Mammary epithelial cell (primary cell): ENCODE measurements around the gene MEIKIN.

Experiments used
- CTCF ChIP-seq, 2 donors: IDR thresholded peaks in 1 of 2; conservative IDR thresholded peaks in 1 of 2; 2 replicates each; pipeline ENCODE4 v1.5.1; 2011 to 2012; ENCODE audit warnings: inconsistent platforms in 2 of 2, low read length in 2 of 2, mild to moderate bottlenecking in 2 of 2, control low read depth in 1 of 2, low read depth in 1 of 2; ENCODE audit not compliant: insufficient read depth in 1 of 2; ENCODE audit errors: extremely low read depth in 1 of 2
- EZH2 ChIP-seq: IDR thresholded peaks from 2 replicates; pipeline ENCODE4 v1.6.1; 2012; ENCODE audit warnings: low read length, inconsistent platforms, borderline replicate concordance

GRCh38 chr5:131906668-131907067 is 38.8 kb downstream of the MEIKIN start:
- TF ChIP-seq CTCF (conservative IDR thresholded peaks at IDR 0.05 in 1 of 2, IDR thresholded peaks at IDR 0.05 in 1 of 2; ENCODE audit: extremely low read depth in 1 of 2, insufficient read depth in 1 of 2, low read depth in 1 of 2, low read length in 2 of 2) (no peak), EZH2 (no peak)
